GM13977 (cell line): ENCODE data around the gene DAP.
"Not testable (repeated sequence)": the region's sequence is repeated elsewhere in the genome, so short reads cannot be mapped to it uniquely, and the experiment has no call there.

Experiments used
- DNase-seq: peaks from one replicate; pipeline ENCODE4 v3.0.0; 2012; ENCODE audit warnings: low spot score
- in situ Hi-C: fragments of 300-500 bp; cut with MboI; formaldehyde crosslinking; loops from one replicate; pipeline ENCODE4 v1.12.0; 2022; ENCODE audit warnings: low sequenced_read_pairs, low pct_unique_long_range_greater_than_20kb, mixed read lengths, inconsistent platforms; ENCODE audit not compliant: unreplicated experiment
- TF ChIP-seq, protein P1 (sequence below): IDR thresholded peaks from 2 replicates; pipeline ENCODE4 v1.5.1; 2012; ENCODE audit warnings: mild to moderate bottlenecking, control low read depth; ENCODE audit not compliant: insufficient read depth; ENCODE audit errors: extremely low read depth, missing control alignments

The DAP gene

DNA sequence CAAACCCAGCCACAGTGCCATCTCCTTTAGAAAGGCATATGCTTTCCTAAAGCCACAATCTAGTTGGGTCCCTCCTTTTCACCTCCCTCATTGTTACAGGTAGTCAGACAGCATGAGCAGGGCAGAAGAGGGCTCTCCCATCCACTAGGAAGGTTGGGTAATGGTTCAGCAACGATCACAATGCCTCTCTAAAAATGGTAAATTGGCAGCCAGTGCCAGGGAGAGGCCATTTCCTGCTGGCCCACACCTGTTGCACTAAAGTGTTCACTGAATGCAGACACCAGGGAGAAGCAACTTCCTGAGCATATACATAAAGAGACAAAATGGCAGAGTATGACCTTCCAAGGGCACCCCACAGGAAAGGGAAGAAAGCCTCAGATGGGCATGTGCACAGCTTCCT lies 31.3 kb upstream of the DAP start:
- no peak for DNase-seq
- in situ Hi-C loops: no loop called here
- TF ChIP-seq, protein P1, sequence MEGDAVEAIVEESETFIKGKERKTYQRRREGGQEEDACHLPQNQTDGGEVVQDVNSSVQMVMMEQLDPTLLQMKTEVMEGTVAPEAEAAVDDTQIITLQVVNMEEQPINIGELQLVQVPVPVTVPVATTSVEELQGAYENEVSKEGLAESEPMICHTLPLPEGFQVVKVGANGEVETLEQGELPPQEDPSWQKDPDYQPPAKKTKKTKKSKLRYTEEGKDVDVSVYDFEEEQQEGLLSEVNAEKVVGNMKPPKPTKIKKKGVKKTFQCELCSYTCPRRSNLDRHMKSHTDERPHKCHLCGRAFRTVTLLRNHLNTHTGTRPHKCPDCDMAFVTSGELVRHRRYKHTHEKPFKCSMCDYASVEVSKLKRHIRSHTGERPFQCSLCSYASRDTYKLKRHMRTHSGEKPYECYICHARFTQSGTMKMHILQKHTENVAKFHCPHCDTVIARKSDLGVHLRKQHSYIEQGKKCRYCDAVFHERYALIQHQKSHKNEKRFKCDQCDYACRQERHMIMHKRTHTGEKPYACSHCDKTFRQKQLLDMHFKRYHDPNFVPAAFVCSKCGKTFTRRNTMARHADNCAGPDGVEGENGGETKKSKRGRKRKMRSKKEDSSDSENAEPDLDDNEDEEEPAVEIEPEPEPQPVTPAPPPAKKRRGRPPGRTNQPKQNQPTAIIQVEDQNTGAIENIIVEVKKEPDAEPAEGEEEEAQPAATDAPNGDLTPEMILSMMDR: no peak

DNA sequence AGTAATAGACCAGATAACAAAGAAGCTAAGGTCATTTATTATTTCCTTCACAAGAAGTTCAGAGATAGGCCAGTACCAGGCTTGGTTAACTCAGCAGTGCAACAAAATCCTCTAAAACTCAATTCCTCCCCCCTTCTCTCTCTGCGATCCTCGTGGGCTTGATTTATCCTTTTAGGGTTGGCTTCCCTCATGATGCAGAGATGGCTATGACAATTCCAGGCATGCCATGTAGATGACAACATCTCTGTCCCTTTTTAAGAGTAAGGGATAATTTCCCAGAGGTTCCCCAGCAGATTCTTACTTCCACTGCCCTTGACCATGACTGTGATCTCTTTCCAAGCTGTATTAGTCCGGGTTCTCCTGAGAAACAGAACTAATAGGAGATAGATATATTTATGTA lies 28.7 kb upstream of the DAP start:
- no peak for DNase-seq
- in situ Hi-C loops: no loop called here
- TF ChIP-seq, protein P1: no peak

DNA sequence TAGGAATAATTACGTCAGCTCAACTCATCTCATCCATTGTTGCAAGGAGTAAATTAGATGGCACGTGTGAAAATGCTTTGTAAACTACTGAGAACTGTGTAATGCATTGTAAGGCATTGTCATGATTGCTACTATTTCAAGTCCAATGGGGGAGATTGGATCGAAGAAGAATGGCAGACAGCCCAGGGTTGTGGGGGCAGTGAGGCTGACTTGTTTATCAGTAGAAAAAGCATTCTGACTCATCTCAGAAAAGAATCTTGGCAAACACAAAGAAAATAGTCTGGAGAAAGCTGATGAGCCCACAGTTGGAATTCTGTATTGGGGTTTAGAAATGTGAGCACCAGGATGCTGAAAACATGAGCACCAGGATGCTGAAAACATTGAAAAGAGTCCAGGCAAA lies 28.0 kb upstream of the DAP start:
- in situ Hi-C loops: no loop called here
- TF ChIP-seq, protein P1: no peak
- no peak for DNase-seq

DNA sequence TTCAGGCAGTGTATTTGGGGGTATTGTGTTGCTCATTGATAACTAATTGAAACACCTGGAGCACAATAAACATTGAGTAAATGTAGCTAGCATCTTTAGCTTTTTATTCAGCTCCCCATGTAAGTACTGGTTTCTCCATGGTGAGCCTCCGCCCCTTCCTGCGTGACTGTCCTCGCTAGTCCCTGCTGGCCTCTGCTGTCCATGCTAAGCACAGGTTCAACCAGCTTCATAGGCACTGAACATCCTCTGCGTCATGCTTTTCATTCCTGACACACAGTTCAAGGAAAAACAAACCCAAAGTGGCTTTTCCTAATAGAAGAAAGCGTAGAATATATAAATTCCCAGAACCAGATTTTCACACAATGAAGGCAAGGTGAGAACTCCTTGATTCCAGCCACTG lies 27.3 kb upstream of the DAP start:
- no peak for DNase-seq
- in situ Hi-C loops: no loop called here
- TF ChIP-seq, protein P1: no peak

DNA sequence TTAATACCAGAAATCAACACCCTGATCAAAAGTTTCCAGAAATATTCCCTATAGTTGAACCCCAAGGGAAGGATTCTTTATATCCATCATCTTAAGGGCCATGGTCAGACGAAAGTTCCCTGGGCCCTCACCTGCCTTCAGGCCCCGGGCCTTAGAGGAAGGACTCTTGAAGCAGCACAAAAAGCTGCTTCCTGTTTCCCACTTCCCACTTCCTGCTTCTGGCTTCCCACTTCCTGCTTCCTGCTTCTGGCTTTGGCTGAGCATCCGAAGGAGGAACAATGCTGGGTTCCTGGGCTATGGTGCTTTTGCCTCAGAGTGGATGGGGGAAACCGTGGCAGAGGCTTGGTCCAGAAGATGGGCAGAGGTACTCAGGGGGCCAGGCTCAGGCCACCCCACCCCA lies 25.8 kb upstream of the DAP start:
- DNase-seq: no peak
- TF ChIP-seq, protein P1: no peak

DNA sequence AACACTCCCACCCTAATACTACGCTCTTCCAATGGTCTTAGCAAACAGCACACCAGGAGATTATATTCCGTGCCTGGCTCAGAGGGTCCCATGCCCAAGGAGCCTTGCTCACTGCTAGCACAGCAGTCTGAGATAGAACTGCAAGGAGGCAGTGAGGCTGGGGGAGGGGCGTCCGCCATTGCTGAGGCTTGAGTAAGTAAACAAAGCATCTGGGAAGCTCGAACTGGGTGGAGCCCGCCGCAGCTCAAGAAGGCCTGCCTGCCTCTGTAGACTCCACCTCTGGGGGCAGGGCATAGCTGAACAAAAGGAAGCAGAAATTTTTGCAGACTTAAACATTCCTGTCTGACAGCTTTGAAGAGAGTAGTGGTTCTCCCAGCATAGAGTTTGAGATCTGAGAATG lies 19.2 kb upstream of the DAP start:
- DNase-seq, in situ Hi-C loops: not testable (repeated sequence)

More for the DNA sequence above, 25.8 kb upstream of the DAP start:
- in situ Hi-C loops: no loop called here

DNA sequence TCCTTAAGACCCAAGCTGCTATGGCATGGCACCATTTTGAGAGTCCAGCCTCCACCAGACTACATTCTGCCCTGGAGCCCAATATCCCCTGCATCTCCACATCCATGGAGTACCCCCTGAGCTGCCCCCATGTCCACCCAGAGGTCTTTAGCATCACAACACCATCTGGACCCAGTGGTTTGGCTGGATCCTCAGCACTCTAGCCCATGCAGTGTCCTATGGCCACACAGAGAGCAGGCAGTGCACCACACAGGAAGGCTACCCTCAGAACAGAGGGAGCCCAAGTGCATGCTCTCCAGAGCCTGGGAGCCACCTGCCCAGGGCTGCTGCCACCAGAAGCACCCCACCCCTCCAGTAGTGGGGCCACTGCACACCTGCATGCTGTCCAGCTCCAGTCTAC lies 18.6 kb upstream of the DAP start:
- in situ Hi-C loops: no loop called here
- TF ChIP-seq, protein P1: no peak
- DNase-seq: no peak
